ENCODE data around the gene FGF19. TPM values are rescaled to one million over a fixed set of nuclear protein-coding genes. Genes with fewer than 3 reads are reported as not detected.

Gene FGF19
- total and polyA plus RNA-seq, 9 of the 15 experiments (the other 6 are each of a cell fraction or from before 2014, with no cell fraction given), result 0.11 TPM; not detected in 8

GRCh38 chr11:69732910-69733309 lies 29.1 kb upstream of the FGF19 start:
- POLR2A ChIA-PET, result no interaction called here
- H3K79me2 ChIP-seq (ENCODE audit: control insufficient read depth, insufficient read depth, low read length), result no peaks in the 10 kb centered on the region
- no peaks in the 10 kb centered on the region for H3K4me1 ChIP-seq (replicated peaks in 1 of 2; ENCODE audit: control insufficient read depth in 2 of 2, insufficient read depth in 2 of 2, low read length in 2 of 2)
- 0% methylated on average over 7 of the region's 7 CpGs for WGBS (ENCODE audit: insufficient coverage, low coverage, missing lambda C conversion rate)
- no peaks in the 10 kb centered on the region for H3K36me3 ChIP-seq (ENCODE audit: control insufficient read depth, insufficient read depth, low read length)
- no peaks in the 10 kb centered on the region for H4K20me1 ChIP-seq (replicated peaks; ENCODE audit: control insufficient read depth, insufficient read depth, low read length)
- ATAC-seq (no peak), DNase-seq (ENCODE audit: extremely low read depth in 1 of 4, low spot score in 3 of 4) (no peak), FAIRE-seq (no peak)
- no peak overlapping the region for H3K4me2 ChIP-seq (ENCODE audit: insufficient read depth, low read length)
- no peak overlapping the region; a peak in 1 of 4 replicates for H3K9ac ChIP-seq (ENCODE audit: insufficient read depth in 1 of 2, low read depth in 2 of 2, low read length in 2 of 2)
- BruUV-seq (replicated peaks), result no TSS peak
- H3K4me3 ChIP-seq, result no peak overlapping the region
- H3K9me1 ChIP-seq (ENCODE audit: control insufficient read depth, insufficient read depth, low read length), result no peaks in the 10 kb centered on the region
- in situ Hi-C loops (cut with MboI) (no loop called here), intact Hi-C loops (cut with micrococcal nuclease) (no loop called here)
- H3K9me3 ChIP-seq (replicated peaks; ENCODE audit: control insufficient read depth, insufficient read depth, low read depth, low read length), result no peaks in the 10 kb centered on the region
- no peak overlapping the region for H2AFZ ChIP-seq (ENCODE audit: low read depth, low read length)
- H3K27me3 ChIP-seq (ENCODE audit: control insufficient read depth in 2 of 2, insufficient read depth in 2 of 2, low read length in 2 of 2), result peaks cover 3 to 49% of the 10 kb centered on the region in 2 experiments
- no peak overlapping the region for H3K27ac ChIP-seq (ENCODE audit: extremely low read depth, low read depth, low read length)
- CTCF ChIA-PET (ENCODE audit: low intra/inter-chr PET ratio), result no interaction called here
- TF ChIP-seq POLR2B (IDR thresholded peaks at IDR 0.05; ENCODE audit: low read depth, partially characterized antibody) (no peak), ZNF551 (CRISPR knock-in tag; IDR thresholded peaks at IDR 0.05) (no peak), MYC (IDR thresholded peaks at IDR 0.05; ENCODE audit: low read depth, low read length) (no peak), MYC (CRISPR knock-in tag; IDR thresholded peaks at IDR 0.05; ENCODE audit: borderline replicate concordance, low read depth) (no peak), ZNF232 (CRISPR knock-in tag; IDR thresholded peaks at IDR 0.05) (no peak), CHD2 (IDR thresholded peaks at IDR 0.05; ENCODE audit: low read depth, low read length) (no peak), TARDBP (IDR thresholded peaks at IDR 0.05) (no peak), ARID3A (IDR thresholded peaks at IDR 0.05; ENCODE audit: borderline replicate concordance, low read depth, low read length) (no peak), SRSF7 (optimal IDR thresholded peaks at IDR 0.05; ENCODE audit: low read depth, low read length) (no peak), ETV1 (tag; conservative IDR thresholded peaks at IDR 0.05; ENCODE audit: low read depth) (no peak), RBM22 (IDR thresholded peaks at IDR 0.05; ENCODE audit: low read depth, low read length, poor library complexity, severe bottlenecking) (no peak), NR2C2 (CRISPR knock-in tag; IDR thresholded peaks at IDR 0.05) (no peak), NR2C2 (tag; IDR thresholded peaks at IDR 0.05) (no peak), ASH1L (IDR thresholded peaks at IDR 0.05; ENCODE audit: borderline replicate concordance, low read depth, partially characterized antibody) (no peak), ZBTB11 (CRISPR knock-in tag; IDR thresholded peaks at IDR 0.05) (no peak), IRF2 (CRISPR knock-in tag; IDR thresholded peaks at IDR 0.05) (no peak), CREBBP (IDR thresholded peaks at IDR 0.05; ENCODE audit: low read depth, low read length) (no peak)
